HG03469 (cell line): ENCODE data around the gene PLAA.
"Not testable (repeated sequence)": the region's sequence is repeated elsewhere in the genome, so short reads cannot be mapped to it uniquely, and the experiment has no call there.

ENCODE experiments used
- ATAC-seq: cut with Tn5 transposase; IDR thresholded peaks from one replicate; pipeline ENCODE4 v1.9.1; 2021; ENCODE audit warnings: mild to moderate bottlenecking, moderate library complexity, moderate number of reproducible peaks; ENCODE audit not compliant: unreplicated experiment

PLAA gene

DNA sequence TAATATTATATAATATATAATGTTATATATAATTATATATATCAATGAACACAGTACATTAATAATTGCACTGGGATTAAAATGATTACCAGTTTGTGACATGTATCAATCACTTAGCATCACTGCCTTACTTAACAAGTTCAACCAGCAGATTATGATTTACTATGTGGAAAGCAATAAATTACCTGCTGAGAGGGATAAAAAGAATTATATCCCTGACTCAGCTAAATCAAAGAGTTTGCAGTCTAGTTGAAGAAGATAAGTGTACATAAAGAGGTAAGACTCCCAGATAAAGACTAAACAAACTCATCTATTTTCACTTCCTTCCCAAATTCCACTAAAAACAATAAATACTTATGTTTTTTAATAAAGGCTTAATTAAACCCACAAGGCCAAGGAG lies 11.2 kb downstream of the PLAA start:
- ATAC-seq = no peak

DNA sequence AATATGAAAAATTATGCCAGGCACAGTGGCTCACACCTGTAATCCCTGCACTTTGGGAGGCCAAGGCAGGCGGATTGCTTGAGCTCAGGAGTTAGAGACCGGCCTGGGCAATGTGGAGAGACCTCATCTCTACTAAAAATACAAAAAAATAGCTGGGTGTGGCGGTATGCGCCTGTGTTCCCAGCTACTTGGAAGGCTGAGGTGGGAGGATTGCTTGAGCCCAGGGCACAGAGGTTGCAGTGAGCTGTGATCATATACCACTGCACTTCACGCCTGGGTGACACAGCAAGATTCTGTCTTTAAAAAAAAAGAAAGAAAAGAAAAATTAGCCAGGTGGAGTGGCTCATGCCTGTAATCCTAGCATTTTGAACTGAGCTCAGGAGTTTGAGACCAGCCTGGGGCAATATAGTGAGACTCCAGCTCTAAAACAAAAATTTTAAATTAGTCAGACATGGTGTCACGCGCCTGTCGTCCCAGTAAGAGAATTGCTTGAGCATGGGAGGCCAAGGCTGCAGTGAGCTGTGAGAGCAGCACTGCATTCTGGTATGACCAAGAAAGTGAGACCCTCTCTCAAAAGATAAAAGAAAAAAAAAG lies 18.0 kb downstream of the PLAA start:
- ATAC-seq = no peak

DNA sequence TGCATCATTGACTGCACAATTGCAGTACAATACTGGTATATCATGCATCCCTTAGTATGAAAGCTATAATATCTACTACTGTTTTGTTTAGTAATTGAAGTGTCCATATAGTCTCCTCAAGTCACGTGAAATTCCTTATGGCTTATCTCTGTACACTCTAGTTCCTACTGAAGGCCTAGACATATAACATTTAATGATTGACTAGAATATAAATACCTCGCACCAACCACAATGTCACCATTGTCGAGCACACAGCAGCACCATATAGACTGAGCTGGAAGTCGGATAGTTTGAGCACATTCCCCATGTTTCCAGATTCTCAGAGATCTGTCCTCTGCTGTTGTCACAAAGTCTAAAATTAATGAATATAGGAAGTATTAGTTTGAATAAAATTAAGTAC lies 21.4 kb downstream of the PLAA start:
- no peak for ATAC-seq

DNA sequence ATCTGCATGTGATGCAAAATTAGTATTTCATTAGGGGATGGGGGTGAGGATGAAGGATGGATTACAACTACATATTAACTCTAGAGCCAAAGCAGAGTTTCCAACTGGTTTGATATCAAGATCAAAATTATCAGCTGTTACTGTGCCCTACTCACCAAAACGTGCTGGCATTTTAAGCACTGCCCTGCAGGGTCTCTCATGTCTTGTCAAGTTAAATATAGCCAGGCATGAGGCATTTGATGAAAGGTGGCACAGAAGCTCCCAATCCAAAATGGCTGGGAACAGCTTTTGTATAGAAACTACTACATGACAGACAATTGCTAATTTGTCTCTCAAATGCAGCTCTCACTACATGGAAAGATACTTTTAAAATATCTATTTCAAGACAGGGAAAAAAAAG lies 27.3 kb downstream of the PLAA start:
- no peak for ATAC-seq

DNA sequence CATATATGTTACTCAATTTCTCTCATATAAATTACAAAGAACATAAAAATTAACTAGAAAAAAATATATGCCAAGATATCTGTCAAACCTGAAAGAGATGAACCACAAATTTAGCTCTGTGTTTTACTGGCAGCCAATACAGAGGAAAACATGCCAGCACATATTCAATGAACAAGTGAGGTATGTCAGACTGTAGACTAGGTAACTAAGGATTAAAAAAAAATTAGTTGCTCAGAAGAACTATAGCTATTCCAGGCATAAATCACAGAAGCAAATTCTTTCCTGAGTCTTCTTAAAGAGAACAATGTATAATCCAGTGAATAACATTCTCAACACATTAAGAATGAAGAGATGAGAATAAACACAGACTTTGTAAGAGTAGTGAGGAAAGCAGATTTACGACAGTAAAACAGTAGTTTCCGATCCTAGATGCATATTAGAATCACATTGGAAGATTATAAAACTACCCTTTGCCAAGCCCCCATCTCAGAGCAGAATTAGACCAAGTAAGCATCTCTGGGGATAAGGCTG lies 33.8 kb downstream of the PLAA start:
- ATAC-seq = no peak

DNA sequence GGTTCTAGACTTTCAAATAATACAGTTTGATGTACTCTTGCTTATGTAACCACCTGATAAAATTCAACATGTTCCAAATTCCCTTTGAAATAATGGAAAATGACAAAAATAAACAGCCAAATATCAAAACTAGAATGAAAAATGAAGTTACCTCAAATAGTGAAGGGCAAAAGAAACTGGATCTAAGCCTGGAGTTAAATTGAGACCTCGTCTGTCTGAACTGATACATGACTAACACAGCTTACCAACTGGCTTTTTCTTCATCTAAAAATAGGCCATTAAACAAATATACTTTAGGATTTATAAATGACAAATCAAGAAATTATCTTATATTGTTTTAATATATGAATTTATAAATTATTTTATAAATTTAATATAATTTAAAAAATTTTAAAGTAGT lies 42.4 kb downstream of the PLAA start:
- ATAC-seq = no peak

DNA sequence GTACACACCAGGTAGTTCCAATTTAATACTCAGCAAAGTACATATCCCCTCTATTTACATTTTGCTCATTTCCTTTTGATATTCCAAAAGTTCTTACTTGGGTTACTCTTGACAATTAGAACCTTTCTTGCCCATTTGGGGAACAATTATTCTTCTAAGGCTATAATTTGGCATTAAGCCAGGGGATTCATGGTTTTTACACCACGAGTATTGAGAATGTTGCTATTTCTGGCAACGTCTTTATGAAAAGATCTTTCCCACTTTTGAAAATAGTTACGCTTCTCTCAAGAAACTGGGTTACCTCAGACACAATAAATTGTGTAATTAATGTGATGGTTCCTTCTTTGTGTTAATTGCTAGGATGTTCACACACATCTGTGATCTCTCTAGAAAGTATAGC lies 43.0 kb downstream of the PLAA start:
- no peak for ATAC-seq

DNA sequence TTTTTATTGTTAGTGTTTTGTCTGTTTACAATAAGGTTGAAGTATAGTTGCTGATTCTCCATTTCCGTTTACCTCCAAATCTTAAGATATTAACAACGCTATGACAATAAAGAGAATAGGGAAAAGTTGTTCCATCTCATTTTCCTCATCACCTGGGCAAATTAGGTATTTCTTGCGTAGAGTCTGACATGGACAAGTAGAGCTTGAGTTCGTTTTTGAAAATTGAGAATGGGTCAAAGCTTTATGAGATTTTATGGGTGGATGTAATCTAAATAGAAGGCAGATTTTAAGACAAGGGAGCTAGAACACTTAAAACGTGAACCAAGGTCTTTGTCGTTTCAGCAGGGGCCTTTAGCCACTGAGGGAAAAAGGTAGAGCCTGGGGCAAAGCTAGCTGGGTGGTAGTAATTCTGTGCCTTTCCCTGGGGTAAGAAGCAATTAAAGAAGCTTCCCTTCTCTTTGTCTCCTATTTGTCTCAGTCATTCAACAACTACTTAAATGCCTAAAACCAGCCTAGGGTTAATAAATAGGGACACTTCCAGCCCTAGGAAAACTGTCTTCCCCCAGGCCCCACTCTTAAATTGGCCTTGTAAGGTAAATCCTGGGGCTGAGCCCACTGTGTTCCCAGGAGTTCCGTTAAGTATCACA lies 53.9 kb downstream of the PLAA start:
- ATAC-seq = no peak

DNA sequence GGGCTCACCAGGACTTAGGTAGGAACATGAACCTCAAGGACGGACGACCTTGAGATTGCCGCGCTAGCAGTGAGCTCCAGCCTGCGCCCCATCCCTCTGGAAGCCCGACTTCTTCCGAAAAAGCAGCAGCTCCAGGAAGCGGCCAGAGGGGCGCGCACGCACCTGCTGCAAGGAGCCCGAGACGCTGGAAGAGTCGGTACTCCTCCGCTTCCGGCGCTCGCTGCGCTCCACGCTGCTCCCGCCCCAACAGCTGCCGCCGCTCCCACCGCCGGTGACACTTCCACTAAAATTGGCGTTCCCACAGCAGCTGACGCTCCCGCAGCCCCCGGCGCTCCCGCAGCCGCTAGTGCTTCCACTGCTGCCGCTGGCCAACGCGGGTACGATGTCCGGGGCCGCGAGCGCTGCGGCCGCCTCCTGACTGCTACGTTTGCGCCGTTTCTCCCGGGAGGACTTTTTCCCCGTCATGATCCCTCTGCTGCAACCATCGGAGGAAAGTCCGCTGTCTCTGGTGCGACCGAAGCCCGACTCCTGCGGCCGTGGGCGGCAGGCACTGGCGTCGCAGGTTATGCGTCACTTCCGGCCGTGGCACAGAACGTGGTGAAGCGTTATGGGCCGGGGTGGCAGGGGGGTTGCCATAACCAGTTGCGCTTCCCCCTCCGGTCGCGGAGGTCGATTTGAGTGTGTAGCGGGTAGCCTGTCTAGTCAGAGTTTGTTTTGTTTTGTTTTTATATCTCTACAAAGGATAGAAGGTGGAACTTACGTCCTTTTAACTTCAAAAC lies 54.6 kb downstream of the PLAA start, which contains the start of gene CAAP1:
Gene CAAP1 (minus strand): TSS at position 552 of the 779 bp plus-strand sequence. CDS start 87 bp downstream, at position 465.
- ATAC-seq = peak; percentile 89

DNA sequence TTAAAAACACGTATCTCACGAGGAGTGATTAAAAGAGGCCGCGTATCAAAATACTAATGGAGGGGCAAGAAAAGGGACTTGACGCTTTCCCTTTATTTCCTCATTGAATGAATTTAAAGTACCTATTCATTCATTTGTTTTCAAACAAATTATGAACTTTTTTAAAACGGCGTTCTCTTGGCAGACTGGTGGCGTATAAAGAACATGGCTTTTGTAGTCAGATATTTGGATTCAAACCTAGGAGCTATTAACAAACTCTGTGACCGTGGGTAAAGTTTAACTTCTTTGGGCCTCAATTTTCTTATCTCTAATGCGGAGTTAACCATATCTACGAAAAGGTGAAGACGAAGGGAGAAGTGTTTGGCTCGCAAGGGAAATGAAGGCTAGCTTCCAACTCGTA lies 55.3 kb downstream of the PLAA start:
- ATAC-seq = no peak

DNA sequence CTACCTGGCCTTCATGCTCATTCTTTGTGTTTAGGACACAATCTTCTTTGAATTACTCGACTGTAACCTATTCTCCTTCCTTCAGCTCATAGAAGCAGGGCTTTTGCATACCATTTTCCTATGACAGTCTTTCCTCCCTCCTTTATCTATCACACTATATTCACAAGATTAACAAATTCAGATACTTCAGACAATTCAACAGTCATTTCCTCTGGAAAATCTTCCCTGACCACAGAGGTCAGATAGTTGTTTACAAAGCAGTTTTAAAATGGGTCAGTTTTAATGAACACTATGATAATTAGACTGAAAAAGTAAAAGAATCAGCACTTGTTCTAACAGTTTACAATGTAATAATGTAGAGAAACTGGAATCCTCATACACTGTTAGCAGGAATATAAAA lies 58.8 kb downstream of the PLAA start:
- ATAC-seq = no peak

DNA sequence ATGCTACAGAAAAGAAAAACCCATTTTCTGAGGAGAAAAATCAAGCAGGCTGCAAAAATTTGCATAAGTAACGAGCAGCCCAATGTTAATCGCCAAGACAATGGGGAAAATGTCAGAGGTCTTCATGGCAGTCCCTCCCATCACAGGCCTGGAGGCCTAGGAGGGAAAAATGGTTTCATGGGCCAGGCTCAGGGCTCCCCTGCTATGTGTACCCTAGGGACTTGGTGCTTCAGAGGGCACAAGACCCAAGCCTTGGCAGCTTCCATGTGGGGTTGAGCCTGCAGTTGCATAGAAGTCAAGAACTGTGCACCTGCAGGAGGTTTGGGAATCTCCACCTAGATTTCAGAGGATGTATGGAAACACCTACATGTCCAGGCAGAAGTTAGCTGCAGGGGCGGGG lies 64.9 kb downstream of the PLAA start:
- no peak for ATAC-seq

DNA sequence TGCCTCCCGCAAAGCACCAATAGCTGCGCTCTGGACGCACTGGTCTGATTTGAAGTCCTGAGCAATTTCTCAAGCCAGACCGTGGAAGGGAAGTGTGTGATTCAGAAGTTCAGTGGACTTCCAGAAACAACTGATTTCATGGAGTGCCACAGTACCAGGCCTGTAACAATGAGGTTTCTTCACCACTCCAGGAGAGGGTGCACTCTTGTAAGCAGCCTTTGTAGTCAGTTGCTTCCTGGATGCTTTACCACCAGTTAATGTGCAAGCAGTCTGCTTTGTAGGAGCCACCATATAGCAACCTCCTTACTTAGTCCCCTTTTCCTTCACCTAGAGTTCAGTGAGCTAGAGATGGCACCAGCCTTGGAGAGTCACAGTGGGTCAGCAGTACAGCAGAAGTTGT lies 66.8 kb downstream of the PLAA start:
- no peak for ATAC-seq

DNA sequence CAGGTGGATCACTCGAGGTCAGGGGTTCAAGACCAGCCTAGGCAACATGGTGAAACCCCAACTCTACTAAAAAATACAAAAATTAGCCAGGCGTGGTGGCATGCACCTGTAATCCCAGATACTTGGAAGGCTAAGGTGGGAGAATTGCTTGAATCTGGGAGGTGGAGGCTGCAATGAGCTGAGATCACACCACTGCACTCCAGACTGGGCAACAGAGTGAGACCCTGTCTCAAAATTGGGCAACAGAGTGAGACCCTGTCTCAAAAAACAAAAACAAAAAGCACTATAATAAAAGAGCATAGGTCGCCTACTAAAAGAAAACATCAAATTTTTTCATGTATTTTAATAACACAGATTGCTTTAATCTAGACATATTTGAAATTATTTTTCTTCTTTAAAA lies 71.9 kb downstream of the PLAA start:
- not testable (repeated sequence) for ATAC-seq

DNA sequence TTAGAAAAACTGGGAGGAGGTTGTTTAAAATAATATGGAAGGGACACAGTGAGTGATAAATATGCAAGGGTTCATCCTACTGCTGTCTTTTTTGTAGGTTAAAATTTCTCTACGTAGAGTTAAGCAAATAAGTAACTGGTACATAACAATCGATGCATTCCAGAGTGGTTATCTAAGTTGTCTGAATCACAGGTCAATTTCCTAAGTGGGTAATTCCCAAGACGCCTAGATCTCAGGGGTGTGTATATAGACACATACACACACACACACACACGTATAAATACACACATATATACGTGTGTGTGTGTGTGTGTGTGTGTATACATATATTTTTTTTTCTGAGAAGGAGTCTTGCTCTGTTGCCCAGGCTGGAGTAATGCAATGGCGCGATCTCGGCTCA lies 76.8 kb downstream of the PLAA start:
- ATAC-seq = no peak

DNA sequence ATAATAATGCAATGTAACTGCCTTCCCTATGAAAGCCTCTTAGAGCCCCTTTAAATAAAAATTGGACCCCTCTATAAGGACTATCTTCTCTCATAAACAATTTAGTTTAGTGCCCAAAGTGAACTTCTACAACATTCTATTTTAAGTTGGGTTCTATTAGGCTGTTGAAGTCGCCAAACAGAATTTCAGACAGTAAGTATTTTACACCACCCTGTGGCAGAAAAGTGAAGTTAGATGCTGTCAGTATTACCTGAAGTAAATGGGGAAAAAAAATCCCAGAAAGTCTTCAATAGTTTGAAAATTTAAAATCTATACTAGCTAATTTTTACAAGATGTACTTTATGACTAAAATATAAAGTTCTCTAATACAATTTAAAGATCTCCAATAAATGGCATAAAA lies 84.0 kb downstream of the PLAA start:
- ATAC-seq = peak; percentile 39

DNA sequence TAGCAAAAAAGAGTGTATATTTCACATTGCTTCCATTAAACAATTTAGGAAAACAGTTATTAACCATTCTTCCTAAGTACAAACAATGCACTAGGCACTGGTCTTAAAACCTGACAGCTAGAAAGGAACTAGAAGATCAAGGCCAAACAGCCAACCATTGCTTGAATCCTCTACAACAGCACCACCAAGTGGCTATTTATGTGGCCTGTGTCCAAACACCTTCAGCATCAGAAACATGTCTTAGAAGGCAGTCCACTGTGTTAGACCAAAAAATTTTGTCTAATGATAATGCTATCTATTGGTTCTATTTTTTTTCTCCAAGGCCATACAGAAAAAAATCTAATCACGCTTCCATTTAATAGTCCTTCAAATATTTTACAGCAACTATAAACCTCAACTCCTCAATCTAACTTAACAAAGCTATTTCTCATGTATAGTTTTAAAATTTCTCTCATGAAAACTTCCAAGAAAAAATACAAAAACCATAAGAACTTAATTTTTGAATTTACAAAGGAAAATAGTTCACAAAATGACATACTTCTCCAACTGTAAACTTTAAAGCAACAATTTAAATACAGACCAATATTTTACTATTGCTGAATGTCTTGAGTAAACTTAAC lies 90.5 kb downstream of the PLAA start:
- ATAC-seq = peak; percentile 53
